Activated T-cell treated with anti-CD3 and anti-CD28 coated beads, Interleukin-2, amount 50 U/mL, for 72 hours (primary cell): ENCODE measurements around the gene KRTAP6-3. TPM values are rescaled to one million over a fixed set of nuclear protein-coding genes. Genes with fewer than 3 reads are reported as not detected.

Source experiments
- ATAC-seq, 2 donors: fragments of 150-1000 bp; cut with Tn5 transposase; replicated peaks in 1 of 2; 2 replicates each; pipeline ENCODE4 v1.10.0; 2021; ENCODE audit warnings: moderate library complexity in 2 of 2, mild to moderate bottlenecking in 1 of 2
- DNase-seq, 2 donors: peaks; one replicate each; pipeline ENCODE4 v3.0.0; 2021 to 2022; ENCODE audit warnings: mixed read lengths in 1 of 2
- H3K27ac Mint-ChIP-seq: one replicate; pipeline ENCODE4 v1.8.0; 2022; ENCODE audit warnings: mild to moderate bottlenecking, moderate library complexity, mixed read lengths
- H3K27me3 Mint-ChIP-seq: one replicate; pipeline ENCODE4 v1.8.0; 2022; ENCODE audit warnings: low read depth, mixed read lengths
- H3K36me3 Mint-ChIP-seq, 2 donors: one replicate each; pipeline ENCODE4 v1.8.0; 2022; ENCODE audit warnings: mixed read lengths in 2 of 2, mild to moderate bottlenecking in 1 of 2; ENCODE audit not compliant: insufficient read depth in 2 of 2
- H3K4me1 Mint-ChIP-seq: one replicate; pipeline ENCODE4 v1.8.0; 2022; ENCODE audit warnings: low read depth, mixed read lengths
- H3K4me3 Mint-ChIP-seq, 2 donors: one replicate each; pipeline ENCODE4 v1.8.0; 2022; ENCODE audit warnings: mild to moderate bottlenecking in 2 of 2, mixed read lengths in 2 of 2, moderate library complexity in 2 of 2
- H3K9me3 Mint-ChIP-seq, 2 donors: one replicate each; pipeline ENCODE4 v1.8.0; 2022; ENCODE audit warnings: mixed read lengths in 2 of 2
- total RNA-seq, 2 donors: library from RNA; stranded (reverse); gene quantifications; one replicate each; pipeline ENCODE4 v1.2.3, GENCODE V29; 2022

KRTAP6-3 gene
- total RNA-seq, 2 donors from 2014 or later = not detected

DNA sequence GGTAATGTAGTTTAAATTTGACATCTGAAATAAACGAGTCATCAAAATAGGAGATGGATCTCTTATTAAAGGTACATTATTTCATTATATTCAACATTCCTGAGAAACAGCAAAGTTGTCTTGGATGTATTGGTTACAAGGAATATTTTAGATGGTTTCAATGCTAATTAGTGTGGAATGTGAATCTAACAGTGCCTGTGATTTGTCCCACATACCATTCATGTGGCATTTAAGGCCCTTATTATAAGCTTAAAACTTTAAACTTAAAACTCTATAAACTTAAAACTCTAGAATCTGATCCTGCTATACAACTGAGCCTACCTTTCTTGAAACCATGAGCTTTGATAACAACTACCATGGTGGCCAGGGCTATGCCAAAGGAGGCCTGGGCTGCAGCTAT lies 8.5 kb downstream of the KRTAP6-3 start, which contains the start of gene KRTAP22-1:
TSS of gene KRTAP22-1 (plus strand) at position 301 of the 400 bp plus-strand sequence.
- ATAC-seq (no peak), DNase-seq (no peak)
- H3K4me1 Mint-ChIP-seq = no peaks in the 10 kb centered on the region
- H3K36me3 Mint-ChIP-seq = no peaks in the 10 kb centered on the region
- H3K27me3 Mint-ChIP-seq = no peaks in the 10 kb centered on the region
- H3K27ac Mint-ChIP-seq = no peak within 1 kb of the TSS
- H3K4me3 Mint-ChIP-seq = no peak within 1 kb of the TSS
- H3K9me3 Mint-ChIP-seq = peaks cover 3 to 4% of the 10 kb centered on the region in 2 donors

DNA sequence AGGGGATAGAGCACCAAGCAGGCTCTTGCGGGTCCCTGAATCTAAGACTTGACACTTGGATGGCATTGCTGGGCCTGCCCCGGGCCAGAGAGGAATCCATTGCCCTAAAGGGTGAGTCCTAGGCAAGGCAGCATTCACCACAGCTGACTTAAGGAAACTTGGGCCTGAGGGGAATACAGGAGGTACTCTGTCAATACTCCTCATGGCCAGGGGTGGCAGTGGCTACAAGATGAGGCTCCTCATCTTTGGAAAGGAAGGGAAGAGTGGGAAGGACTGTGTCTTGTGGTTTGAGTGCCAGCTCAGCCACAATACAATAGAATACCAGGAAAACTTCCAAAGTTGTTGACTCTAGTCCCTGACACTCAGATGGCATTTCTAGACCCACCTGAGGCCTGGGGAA lies 13.7 kb downstream of the KRTAP6-3 start:
- no peaks in the 10 kb centered on the region for H3K4me1 Mint-ChIP-seq
- no peaks in the 10 kb centered on the region for H3K27me3 Mint-ChIP-seq
- no peak overlapping the region for H3K4me3 Mint-ChIP-seq
- no peaks in the 10 kb centered on the region for H3K36me3 Mint-ChIP-seq
- no peak overlapping the region for H3K27ac Mint-ChIP-seq
- DNase-seq (no peak), ATAC-seq (no peak)
- H3K9me3 Mint-ChIP-seq = peaks cover 3% of the 10 kb centered on the region in 2 donors

- no peak for DNase-seq
- Mint-ChIP-seq H3K27ac (no peak overlapping the region), H3K27me3 (no peaks in the 10 kb centered on the region), H3K9me3 (peaks cover 0 to 2% of the 10 kb centered on the region in 2 donors), H3K4me1 (no peaks in the 10 kb centered on the region), H3K36me3 (no peaks in the 10 kb centered on the region), H3K4me3 (no peak overlapping the region)
- ATAC-seq = no peak
These were observed 19.9 kb downstream of the KRTAP6-3 start for GRCh38 chr21:30612132-30612531.

DNA sequence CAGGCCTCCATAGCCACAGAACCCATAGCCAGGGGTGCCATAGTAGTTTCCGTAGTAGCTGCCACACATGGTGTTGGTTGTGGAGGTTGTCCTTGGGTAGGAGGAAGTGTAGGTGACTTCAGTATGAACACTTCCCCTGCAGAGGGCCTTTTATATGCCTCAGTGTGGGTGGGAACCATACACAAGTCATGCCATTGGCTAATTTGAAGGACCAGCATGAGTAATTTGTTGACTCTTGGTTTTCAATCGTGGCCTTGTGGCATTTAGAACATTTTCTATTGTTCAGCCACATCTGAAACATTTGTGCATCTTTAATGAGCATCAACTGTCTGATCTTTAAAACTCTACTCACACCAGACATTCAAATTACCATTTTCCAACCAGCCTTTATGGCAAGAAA lies 21.6 kb downstream of the KRTAP6-3 start, which contains the start of gene KRTAP6-1:
TSS of gene KRTAP6-1 (minus strand) at position 95 of the 400 bp plus-strand sequence. CDS start at position 69, 26 bp downstream.
- Mint-ChIP-seq H3K4me1 (no peaks in the 10 kb centered on the region), H3K9me3 (peaks cover 0 to 2% of the 10 kb centered on the region in 2 donors), H3K27ac (no peak within 1 kb of the TSS), H3K4me3 (no peak within 1 kb of the TSS), H3K27me3 (no peaks in the 10 kb centered on the region), H3K36me3 (no peaks in the 10 kb centered on the region)
- ATAC-seq = no peak
- no peak for DNase-seq

GRCh38 chr21:30615199-30615598 lies 23.0 kb downstream of the KRTAP6-3 start:
- H3K36me3 Mint-ChIP-seq = no peaks in the 10 kb centered on the region
- H3K27ac Mint-ChIP-seq = no peak overlapping the region
- ATAC-seq (no peak), DNase-seq (no peak)
- H3K4me3 Mint-ChIP-seq = no peak overlapping the region
- no peaks in the 10 kb centered on the region for H3K4me1 Mint-ChIP-seq
- H3K27me3 Mint-ChIP-seq = no peaks in the 10 kb centered on the region
- peaks cover 0 to 2% of the 10 kb centered on the region in 2 donors for H3K9me3 Mint-ChIP-seq

- Mint-ChIP-seq H3K4me3 (no peak within 1 kb of the TSS), H3K27ac (no peak within 1 kb of the TSS), H3K27me3 (no peaks in the 10 kb centered on the region), H3K4me1 (no peaks in the 10 kb centered on the region), H3K36me3 (no peaks in the 10 kb centered on the region), H3K9me3 (peaks cover 0 to 2% of the 10 kb centered on the region in 2 donors)
- ATAC-seq (no peak), DNase-seq (no peak)
These were observed 23.9 kb downstream of the KRTAP6-3 start, which contains the start of gene KRTAP20-1 for GRCh38 chr21:30616125-30616524. KRTAP20-1 (plus strand) TSS chr21:30616425; CDS start chr21:30616455, 30 bp downstream.

- no peak for DNase-seq
- Mint-ChIP-seq H3K36me3 (no peaks in the 10 kb centered on the region), H3K4me1 (no peaks in the 10 kb centered on the region), H3K27me3 (no peaks in the 10 kb centered on the region), H3K9me3 (peaks cover 0 to 2% of the 10 kb centered on the region in 2 donors), H3K27ac (no peak overlapping the region), H3K4me3 (no peak overlapping the region)
- no peak for ATAC-seq
These were observed 27.8 kb downstream of the KRTAP6-3 start for GRCh38 chr21:30620080-30620479.

GRCh38 chr21:30620522-30620921 lies 28.3 kb downstream of the KRTAP6-3 start, which contains the start of gene KRTAP20-4:
KRTAP20-4 (plus strand) TSS chr21:30620627.
- DNase-seq = no peak
- no peaks in the 10 kb centered on the region for H3K36me3 Mint-ChIP-seq
- no peak within 1 kb of the TSS for H3K4me3 Mint-ChIP-seq
- no peak for ATAC-seq
- no peak within 1 kb of the TSS for H3K27ac Mint-ChIP-seq
- H3K9me3 Mint-ChIP-seq = peaks cover 0 to 2% of the 10 kb centered on the region in 2 donors
- H3K27me3 Mint-ChIP-seq = no peaks in the 10 kb centered on the region
- no peaks in the 10 kb centered on the region for H3K4me1 Mint-ChIP-seq

DNA sequence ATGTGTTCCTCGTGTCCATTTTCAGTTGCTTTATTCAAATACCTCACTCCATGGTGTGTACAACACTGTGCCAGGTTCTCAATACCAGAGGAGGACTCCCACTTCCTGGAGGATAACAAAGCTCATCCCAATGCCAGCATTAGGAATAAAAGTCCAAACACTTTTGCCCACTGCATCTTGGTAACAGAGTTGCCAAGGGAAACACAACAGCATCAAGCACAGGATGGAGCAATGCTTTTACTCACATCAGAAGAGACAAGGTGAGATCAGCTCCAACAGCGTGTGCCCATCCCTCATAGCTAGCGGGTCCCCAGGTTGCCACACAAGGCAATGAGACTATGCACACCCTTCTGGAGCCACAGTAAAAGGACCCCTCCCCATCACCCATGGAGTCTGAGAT lies 31.1 kb downstream of the KRTAP6-3 start:
- DNase-seq (no peak), ATAC-seq (no peak)
- Mint-ChIP-seq H3K27me3 (no peaks in the 10 kb centered on the region), H3K9me3 (peaks cover 0 to 2% of the 10 kb centered on the region in 2 donors), H3K27ac (no peak overlapping the region), H3K4me3 (no peak overlapping the region), H3K4me1 (no peaks in the 10 kb centered on the region), H3K36me3 (no peaks in the 10 kb centered on the region)

DNA sequence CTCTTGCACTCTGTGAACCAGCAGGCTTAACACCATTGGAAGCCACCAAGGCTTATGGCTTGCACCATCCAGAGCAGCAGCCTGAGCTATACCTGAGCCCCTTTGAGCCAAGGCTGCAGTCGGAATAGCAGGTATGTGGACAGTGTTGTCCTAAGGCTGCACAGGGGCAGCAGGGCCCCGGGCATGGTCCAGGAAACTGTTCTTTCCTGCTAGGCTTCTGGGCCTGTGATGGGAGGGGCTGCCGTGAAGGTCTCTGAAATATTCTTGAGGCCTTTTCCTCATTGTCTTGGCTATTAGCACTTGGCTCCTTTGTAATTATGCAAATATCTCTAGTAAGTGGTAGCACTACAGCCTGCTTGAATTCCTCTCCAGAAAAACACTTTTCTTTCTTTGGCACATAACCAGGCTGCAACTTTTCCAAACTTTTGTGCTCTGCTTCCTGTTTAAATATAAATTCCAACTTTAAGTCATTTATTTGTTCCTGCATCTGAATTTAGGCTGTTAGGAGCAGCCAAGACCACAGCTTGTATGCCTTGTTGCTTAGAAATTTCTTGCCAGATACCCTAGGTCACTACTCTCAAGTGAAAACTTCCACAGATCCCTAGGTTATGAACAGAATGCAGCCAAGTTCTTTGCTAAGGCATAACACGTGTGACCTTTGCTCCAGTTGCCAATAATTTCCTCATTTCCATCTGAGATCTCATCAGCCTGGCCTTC lies 33.4 kb downstream of the KRTAP6-3 start:
- H3K36me3 Mint-ChIP-seq = no peaks in the 10 kb centered on the region
- H3K4me3 Mint-ChIP-seq = no peak overlapping the region
- ATAC-seq (no peak), DNase-seq (no peak)
- no peaks in the 10 kb centered on the region for H3K27me3 Mint-ChIP-seq
- H3K27ac Mint-ChIP-seq = no peak overlapping the region
- peaks cover 0 to 2% of the 10 kb centered on the region in 2 donors for H3K9me3 Mint-ChIP-seq
- no peaks in the 10 kb centered on the region for H3K4me1 Mint-ChIP-seq

DNA sequence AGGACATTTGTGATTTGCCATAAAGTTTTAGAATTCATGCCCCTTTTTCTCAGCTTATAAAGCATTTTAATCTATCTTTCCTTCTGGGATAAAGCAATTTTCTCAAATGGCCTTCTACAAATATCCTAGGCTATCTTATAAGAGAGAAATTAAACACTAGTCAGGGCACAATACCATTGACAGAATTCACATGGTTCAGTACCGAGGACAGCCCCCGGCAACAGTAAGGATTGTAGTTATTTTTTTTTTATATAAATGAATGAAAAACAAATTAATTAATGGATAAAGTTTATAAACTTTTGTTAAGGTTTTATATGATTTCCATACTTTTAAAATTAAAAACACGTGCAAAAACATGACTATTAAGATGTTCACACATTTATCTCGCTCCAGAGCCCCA lies 35.9 kb downstream of the KRTAP6-3 start:
- no peak for DNase-seq
- H3K4me1 Mint-ChIP-seq = no peaks in the 10 kb centered on the region
- H3K27me3 Mint-ChIP-seq = no peaks in the 10 kb centered on the region
- no peaks in the 10 kb centered on the region for H3K36me3 Mint-ChIP-seq
- no peak overlapping the region for H3K27ac Mint-ChIP-seq
- no peak for ATAC-seq
- no peak overlapping the region for H3K4me3 Mint-ChIP-seq
- H3K9me3 Mint-ChIP-seq = peaks cover 0 to 2% of the 10 kb centered on the region in 2 donors

DNA sequence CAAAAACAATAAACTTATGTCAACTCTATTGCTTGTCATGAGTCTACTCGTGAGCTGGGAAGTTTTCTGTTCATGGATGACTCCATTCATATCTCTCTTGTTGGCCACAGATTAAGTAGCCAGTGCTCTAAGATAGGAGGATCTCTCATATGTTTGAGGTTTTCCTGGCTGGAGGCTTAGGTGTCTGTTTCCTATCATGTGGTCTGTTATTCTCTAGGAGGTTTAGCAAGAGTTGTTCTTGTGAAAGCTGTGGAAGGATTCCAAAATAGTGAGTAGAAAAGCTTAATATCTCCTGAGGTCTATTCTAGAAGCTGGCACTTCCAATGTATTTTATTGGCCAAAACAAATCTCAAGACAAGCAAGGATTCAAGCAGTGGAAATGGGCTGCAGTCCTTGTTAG lies 37.0 kb downstream of the KRTAP6-3 start:
- peaks cover 0 to 2% of the 10 kb centered on the region in 2 donors for H3K9me3 Mint-ChIP-seq
- H3K36me3 Mint-ChIP-seq = no peaks in the 10 kb centered on the region
- H3K27ac Mint-ChIP-seq = no peak overlapping the region
- H3K4me3 Mint-ChIP-seq = no peak overlapping the region
- H3K4me1 Mint-ChIP-seq = no peaks in the 10 kb centered on the region
- no peaks in the 10 kb centered on the region for H3K27me3 Mint-ChIP-seq
- ATAC-seq (no peak), DNase-seq (no peak)

DNA sequence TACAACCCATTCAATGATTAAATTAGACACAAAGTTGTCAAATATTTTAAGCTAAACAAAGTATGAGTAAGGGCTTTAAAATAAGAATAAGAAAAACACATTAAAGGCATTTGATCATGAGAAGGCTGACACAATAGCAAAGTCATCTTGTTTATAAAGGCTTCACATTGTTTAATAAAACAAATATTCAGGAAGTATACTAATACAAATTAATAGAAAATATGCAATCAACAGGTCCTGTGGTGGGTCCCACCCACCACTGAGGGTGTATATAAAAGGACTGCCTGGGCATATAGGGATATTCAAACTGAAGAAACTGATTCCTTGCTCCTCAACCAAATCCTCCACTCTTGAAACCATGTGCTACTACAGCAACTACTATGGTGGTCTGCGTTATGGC lies 42.7 kb downstream of the KRTAP6-3 start, which contains the start of gene KRTAP20-2:
TSS of gene KRTAP20-2 (plus strand) at position 301 of the 400 bp plus-strand sequence. CDS start at position 359, 58 bp downstream.
- DNase-seq (no peak), ATAC-seq (no peak)
- peaks cover 0 to 2% of the 10 kb centered on the region in 2 donors for H3K9me3 Mint-ChIP-seq
- H3K4me1 Mint-ChIP-seq = no peaks in the 10 kb centered on the region
- no peaks in the 10 kb centered on the region for H3K36me3 Mint-ChIP-seq
- no peak within 1 kb of the TSS for H3K27ac Mint-ChIP-seq
- H3K27me3 Mint-ChIP-seq = no peaks in the 10 kb centered on the region
- no peak within 1 kb of the TSS for H3K4me3 Mint-ChIP-seq
